GM18498 (cell line): ENCODE data around the gene MYH14.

Source experiments
- ATAC-seq: cut with Tn5 transposase; IDR thresholded peaks from one replicate; pipeline ENCODE4 v1.9.1; 2021; ENCODE audit warnings: mild to moderate bottlenecking, moderate library complexity; ENCODE audit not compliant: unreplicated experiment

Gene MYH14

DNA sequence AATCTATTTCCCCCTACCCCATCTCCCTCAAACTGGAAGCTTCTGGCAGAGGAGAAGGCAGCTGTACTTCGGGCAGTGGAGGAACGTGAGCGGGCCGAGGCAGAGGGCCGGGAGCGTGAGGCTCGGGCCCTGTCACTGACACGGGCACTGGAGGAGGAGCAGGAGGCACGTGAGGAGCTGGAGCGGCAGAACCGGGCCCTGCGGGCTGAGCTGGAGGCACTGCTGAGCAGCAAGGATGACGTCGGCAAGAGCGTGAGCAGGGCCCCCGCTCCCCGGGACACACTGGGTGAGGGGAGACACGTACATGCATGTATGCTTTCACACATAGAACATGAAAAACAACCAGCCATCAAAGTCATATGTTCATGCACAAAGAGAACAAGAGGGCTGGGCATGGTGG lies 83.0 kb downstream of the MYH14 start:
- ATAC-seq = no peak

DNA sequence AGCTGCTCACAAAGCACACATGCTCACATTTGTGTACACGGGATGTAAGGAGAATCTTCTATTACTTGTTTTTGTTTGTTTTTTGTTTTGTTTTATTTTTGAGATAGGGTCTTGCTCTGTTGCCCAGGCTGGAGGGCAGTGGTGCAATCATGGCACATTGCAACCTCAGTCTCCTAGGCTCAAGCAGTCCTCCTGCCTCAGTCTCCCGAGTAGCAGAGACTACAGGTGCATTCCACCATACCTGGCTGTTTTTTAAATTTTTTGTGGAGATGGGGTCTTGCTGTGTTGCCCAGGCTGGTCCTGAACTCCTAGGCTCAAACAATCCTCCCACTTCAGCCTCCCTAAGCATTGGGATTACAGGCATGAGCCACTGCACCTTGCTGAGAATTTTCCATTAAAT lies 83.9 kb downstream of the MYH14 start:
- ATAC-seq = no peak

DNA sequence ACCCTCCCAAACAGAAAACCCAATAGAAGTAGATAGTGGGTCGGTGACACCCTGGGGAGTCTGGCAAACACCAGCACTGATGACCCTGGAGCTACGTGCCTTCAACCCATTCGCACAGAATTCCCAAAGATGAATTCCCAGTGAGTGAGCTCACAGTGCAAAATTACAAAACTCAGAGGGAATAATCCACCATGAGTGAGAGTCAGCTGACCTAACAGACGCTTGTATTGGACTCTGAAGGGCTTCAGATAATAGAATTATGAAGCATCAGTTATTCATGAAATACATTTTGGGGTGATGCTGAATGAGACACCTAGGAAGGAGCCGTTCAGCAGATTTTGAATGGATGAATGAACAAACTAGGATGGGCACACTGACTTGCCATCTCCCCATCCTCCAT lies 85.5 kb downstream of the MYH14 start:
- no peak for ATAC-seq

DNA sequence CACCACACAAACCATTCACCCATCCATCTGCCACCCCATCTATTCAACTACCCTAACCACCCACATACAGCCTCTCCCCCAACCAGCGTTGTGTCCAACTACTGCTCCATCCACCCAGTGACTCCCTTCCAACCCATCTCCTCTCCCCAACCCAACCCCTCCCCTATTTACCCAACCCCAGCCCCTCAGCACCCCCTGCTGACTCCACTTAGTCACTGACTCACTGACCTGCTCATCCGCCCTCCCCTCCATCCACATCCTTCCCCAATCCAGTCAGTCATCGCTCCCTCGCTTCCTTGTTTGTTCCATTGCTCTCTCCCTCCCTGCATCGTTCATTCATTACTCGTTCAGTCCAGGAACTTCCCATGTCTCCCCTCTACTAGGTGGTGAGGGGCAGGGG lies 86.6 kb downstream of the MYH14 start:
- ATAC-seq = no peak

DNA sequence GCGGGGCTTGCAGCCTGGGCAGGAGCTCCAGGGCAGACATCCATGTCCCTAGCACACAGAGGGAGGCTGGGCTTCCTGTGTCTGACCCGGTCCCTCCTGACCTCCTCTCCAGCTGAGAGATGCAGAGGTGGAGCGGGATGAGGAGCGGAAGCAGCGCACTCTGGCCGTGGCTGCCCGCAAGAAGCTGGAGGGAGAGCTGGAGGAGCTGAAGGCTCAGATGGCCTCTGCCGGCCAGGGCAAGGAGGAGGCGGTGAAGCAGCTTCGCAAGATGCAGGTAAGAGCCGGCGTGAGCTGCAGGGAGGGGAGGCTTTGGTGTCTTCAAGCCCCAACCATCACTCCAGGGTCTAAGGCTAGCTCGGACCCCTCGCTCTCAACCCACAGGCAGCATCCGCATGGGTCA lies 87.4 kb downstream of the MYH14 start:
- ATAC-seq = no peak

DNA sequence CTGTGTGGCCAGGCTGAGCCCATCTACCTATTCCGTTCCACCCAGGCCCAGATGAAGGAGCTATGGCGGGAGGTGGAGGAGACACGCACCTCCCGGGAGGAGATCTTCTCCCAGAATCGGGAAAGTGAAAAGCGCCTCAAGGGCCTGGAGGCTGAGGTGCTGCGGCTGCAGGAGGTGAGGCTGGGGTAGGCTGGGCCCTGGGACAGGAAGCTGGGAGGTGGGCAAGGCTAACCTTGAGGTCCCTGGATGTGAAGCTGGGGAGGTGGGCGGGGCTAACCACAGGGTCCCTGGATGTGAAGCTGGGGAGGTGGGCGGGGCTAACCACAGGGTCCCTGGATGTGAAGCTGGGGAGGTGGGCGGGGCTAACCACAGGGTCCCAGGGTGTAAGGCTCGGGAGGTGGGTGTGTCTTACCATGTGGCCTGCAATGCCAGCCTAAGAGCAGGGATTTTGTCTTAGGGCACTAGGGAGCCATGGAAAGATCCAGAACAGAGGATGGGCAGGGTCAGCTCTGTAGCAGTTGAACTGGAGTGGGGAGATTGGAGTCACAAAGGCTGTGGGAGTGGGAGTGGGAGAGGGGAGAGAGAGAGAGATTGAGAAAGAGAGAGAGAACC lies 88.9 kb downstream of the MYH14 start:
- ATAC-seq = no peak

DNA sequence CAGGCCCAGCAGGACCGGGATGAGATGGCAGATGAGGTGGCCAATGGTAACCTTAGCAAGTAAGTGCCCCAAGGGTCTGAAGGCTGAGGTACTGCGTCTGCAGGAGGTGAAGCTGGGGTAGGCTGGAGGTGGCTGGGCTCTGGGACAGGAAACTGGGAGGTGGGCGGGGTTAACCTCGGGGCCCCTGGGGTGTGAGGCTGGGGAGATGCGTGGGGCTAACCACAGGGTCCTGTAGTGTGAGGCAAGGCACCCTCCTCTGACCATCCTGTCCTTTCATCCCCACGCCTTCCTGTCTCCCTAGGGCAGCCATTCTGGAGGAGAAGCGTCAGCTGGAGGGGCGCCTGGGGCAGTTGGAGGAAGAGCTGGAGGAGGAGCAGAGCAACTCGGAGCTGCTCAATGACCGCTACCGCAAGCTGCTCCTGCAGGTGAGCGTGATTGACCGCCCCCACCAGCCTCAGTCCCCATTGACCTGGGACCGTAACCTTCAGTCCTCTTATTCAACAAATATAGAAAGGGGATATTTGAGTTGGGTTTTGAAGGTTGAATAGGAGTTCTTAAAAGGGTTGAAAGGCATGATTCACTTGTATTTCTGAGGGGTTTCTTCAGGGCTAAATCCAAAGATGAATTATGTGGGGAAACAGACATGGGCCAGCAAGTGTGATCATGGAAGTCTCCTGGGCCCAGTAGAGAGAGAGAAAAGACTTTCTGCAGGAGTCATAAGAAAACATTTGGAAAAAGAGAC lies 90.0 kb downstream of the MYH14 start:
- ATAC-seq = no peak

DNA sequence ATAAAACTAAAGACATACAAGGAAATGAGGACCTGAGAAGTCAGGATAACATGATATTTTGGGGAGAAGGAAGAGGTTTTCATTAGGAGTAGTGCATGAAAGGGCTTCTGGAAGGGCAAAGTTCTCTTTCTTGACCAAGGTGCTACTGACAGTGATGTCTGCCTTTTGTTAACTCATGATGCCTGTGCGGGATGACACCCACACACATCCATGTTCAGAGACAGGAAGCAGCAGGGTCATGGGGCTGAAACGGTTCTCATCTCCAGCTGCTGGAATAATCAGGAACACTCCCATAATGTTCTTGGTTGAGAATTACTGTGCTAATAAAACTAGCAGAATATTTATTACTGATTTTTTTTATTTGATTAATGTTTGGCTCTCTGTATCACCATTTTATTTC lies 96.6 kb downstream of the MYH14 start:
- ATAC-seq = no peak

DNA sequence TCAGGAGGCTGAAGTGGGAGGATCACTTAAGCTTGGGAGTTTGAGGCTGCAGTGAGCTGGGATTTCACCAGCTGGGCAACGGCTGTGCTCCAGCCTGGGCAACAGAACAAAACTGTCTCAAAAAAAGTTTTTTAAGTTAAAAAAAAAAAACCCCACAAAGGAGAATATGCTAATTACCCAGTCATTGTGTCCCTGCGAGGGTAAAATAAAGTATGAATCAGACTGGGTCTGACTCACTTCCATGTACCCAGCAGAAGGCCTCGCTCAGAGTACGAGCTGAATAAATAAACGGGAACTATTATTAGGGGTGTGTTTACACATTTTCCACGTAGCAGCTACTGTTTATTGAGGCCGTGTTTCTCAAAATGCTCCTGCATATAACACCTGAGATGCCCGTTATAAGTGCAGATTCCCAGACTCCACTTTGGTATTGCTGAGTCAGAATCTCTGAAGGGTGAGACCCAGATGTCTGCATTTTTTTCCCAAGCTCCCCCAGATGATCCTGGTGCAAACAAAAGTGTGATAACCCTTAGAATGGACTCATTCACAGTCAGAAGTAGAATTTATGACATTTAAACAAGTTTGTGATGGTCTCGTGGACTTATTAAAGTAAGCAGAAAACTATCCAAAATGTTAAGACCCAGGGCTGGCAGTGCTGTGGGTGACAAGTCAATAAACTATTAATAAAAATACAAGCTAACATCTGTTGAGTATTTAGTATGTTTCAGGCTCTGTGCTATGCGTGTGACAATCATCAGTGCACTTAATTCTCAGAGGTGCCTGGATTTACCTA lies 97.6 kb downstream of the MYH14 start:
- no peak for ATAC-seq

DNA sequence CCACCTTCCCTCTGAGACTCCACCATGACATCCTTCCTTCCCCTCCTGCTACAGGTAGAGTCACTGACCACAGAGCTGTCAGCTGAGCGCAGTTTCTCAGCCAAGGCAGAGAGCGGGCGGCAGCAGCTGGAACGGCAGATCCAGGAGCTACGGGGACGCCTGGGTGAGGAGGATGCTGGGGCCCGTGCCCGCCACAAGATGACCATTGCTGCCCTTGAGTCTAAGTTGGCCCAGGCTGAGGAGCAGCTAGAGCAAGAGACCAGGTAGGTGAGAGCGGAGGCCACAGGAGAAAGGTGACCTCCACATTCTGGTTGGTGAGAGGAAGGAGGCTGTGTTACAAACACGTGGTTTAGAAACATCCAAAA lies 98.2 kb downstream of the MYH14 start:
- ATAC-seq = no peak

DNA sequence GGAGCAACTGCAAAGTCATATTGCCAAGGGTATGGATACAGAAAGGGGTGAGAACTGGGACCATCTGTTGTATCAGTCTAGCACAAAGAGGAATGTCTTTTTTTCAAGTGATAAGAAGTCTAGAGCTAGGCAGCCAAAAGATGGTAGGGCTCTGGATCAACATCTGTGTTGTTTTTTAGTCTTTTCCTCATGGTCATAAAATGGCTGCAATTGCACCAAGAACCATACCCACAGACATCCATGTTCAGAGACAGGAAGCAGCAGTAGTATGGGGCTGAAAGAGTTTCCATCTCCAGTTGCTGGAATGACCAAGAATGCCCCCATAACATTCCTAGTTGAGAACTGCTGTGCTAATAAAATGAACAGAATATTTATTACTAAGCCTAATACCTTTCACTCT lies 100.1 kb downstream of the MYH14 start:
- ATAC-seq = no peak

DNA sequence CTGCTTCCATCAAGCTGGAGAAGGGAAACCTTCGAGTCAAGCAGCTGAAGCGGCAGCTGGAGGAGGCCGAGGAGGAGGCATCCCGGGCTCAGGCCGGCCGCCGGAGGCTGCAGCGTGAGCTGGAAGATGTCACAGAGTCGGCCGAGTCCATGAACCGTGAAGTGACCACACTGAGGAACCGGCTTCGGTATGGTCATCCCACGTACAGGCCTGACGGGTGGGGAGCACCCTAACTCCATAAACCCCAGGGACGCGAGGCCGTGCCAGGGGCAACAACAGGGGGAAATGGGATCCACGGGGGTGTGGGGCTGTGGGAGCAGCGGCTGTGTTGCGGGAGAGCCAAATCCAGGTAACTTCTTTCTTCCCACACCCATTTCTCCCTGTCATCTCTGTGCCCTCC lies 105.6 kb downstream of the MYH14 start:
- ATAC-seq = no peak

DNA sequence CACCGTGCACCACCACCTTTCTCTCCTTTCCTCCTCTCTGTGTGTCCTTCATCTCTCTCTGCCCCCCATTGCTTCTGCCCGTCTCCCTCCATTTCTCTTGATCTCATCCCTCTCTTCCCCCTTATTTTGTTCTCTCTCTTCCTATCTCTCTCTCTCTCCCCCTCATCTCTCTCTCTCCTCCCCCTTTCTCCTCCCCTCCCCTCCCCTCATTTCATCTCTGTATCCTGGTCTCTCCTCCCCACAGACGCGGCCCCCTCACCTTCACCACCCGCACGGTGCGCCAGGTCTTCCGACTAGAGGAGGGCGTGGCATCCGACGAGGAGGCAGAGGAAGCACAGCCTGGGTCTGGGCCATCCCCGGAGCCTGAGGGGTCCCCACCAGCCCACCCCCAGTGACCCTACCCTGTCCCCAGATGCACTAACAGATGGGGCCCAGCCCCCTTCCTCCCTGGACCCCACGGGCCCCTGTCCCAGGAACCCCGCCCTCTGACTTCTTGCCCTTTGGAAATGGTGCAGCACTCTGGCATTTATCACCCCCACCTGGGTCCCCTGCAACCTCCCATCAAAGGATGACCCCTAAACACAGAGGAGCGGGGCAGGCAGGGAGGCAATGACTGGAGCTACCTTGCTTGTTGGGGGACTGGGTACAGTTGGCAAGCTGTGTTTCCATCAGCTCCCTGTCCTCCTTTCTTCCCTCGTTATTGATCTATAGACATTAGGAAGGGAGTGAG lies 106.1 kb downstream of the MYH14 start:
- no peak for ATAC-seq

DNA sequence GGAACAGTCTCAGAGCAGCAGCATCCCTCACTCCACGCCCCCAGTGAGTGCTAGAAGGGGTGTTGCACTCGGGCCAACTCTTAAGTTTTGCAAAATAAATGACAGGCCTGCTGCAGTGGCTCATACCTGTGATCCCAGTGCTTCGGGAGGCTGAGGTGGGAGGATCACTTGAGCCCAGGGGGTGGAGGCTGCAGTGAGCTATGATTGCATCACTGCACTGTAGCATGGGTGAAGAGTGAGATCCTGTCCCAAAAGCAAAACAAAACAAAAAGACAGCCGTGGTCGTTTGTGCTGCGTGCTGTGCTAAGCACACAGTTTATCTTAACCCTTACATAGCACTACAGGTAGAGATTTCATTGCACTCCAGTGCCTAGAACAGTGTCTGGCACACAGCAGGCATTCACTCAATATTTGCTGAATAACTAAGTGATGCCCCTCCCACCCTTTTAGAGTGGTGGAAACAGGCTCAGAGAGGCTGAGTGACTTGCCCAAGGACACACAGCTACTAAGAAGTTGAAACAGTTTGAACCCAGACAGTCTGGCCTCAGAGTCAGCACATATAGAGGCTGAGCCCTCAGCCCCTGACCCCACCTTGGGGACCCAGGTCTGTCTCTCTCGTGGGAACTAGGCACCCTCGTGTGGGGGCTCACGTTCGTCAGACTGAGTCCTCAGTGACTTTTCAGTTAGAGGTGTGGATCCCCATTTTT lies 107.5 kb downstream of the MYH14 start:
- ATAC-seq = no peak

DNA sequence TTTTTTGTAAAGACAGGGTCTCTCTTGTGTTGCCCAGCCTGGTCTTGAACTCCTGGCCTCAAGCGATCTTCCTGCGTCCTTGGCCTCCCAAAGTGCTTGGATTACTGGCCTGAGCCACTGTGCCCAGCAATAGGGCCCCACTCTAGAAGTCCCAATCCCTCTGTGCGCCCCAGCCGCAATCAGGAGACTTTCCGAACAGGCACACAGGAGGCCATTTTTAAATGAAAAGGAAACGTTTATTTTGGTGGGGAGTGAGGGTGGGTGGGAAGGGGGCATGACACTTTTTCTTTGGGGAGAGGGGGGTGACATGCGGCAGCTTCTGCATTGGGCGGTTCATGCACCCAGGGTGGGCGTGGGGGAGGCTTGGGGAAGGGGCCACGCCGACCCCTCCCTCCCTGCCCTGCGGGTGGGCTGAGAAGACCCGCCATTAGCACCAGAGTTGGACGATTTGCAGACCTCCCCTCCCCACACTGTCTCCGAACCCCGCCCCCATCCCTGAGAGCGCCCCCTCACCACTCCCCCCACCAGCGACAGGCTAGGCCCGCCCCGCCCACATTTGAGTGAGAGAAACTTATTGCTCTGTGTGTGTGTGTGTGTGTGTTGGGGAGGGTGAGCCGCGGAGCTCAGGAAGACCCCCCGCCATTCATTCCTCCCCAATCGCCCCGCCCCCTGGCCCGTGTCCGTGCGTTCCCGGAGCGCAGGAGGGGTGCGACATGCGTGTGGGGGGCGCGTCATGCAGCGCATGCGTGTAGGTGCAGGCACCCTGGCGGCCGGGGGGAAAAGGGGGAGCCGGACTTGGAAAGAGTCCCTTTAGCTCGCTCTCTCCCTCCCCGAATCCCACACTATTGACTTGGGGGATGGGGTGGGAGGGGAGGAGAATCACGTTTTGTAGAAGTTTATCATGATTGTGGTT lies 108.6 kb downstream of the MYH14 start:
- ATAC-seq = no peak

DNA sequence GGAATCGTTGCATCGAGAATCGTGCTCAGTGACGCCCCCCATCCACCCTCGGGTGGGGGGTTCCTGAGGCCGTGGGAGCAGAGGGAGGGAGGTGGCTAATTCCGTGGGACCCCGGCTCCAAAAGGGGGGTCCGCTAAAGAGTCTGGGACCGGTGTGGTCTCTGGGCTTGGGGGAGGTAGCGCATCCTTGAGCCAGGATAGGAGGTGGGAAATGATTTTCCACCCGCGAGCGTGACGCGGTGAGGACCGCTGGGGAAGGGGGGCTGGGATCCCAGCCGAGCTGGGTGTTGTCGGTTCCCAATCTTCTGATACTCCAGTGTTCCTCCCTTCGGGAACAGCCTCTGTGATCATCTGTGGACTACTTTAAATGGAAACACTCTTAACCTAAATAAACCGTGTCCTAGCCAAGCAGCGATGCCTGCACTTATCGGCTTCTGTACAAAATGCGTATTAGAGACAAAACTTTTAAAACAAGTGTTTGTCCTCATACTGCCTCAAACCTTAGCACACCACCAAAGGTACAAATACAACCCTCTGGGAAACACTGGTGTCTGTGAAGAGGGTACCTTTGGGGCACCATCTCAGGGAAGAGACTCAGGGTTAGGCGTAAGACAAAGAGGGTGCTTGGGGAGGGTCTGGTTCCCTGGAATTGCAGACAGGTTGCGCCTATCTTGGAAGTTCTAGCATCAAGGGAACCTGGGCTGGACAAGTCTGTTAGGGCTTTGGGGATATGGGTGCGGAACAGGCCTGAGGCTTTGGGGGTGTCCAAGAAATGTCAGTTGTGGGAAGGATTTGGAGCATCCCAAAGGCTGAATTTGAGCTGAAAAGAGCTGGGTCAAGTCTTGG lies 109.8 kb downstream of the MYH14 start:
- no peak for ATAC-seq

DNA sequence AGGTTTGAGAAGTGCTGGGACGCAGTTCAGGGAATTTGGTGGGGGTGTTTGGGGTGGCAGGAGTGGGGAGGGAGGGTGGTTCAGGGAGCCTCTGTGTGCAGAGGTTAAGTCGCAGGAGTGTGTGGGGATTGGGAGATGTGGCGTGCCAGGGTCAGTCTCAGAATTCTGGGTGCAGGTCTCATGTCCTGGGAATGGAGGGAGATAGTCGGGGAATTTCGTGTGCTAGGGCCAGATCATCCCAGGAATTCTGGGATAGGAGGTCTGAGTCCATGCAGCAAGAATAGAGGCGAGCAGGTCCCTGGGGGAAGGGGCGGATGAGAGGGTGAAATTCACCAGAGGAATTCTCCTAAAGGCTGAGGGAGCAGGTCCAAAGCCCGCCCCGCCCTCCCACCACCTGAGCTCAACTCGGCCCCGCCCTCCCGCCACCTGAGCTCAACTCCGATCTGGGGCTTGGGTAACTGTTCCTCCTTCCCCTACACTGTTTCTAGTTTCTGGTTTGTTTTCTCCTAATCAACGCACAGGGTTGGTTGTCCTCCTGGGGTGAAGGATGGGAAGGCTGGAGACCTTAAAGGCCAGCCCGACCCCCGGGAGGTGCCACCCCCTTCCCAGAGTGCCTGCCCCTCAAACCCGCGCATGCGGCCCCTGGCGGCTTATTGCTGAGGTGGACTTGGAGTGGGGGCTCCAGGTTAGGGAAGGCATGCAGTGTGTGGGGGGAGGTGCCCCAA lies 110.6 kb downstream of the MYH14 start:
- no peak for ATAC-seq
